ENCODE results near the gene FAM131A.

FAM131A gene

GRCh38 chr3:184320104-184320445, 17.3 kb upstream of the FAM131A start (continued):
- TF ChIP-seq ZBTB44 (tag by site-specific recombination; IDR thresholded peaks at IDR 0.05) (no peak), ZNF510 (tag by site-specific recombination; IDR thresholded peaks at IDR 0.05; ENCODE audit: insufficient replicate concordance) (no peak), ZNF580 (tag by site-specific recombination; IDR thresholded peaks at IDR 0.05) (no peak), ZNF248 (tag by site-specific recombination; IDR thresholded peaks at IDR 0.05) (no peak), ZNF544 (tag by site-specific recombination; IDR thresholded peaks at IDR 0.05) (no peak), ZBTB8A (tag by site-specific recombination; IDR thresholded peaks at IDR 0.05) (peak; percentile 80), ZNF324 (tag by site-specific recombination; IDR thresholded peaks at IDR 0.05) (no peak), ZNF660 (tag by site-specific recombination; IDR thresholded peaks at IDR 0.05) (0 out of 2 replicates have a peak, but pooled peaks have one; percentile 24), ZNF549 (tag by site-specific recombination; IDR thresholded peaks at IDR 0.05) (no peak), KLF7 (tag by site-specific recombination; IDR thresholded peaks at IDR 0.05; ENCODE audit: borderline replicate concordance) (no peak), SALL2 (tag by site-specific recombination; IDR thresholded peaks at IDR 0.05; ENCODE audit: borderline replicate concordance) (no peak), ZFP41 (tag by site-specific recombination; IDR thresholded peaks at IDR 0.05; ENCODE audit: borderline replicate concordance) (no peak), ZNF354C (tag by site-specific recombination; IDR thresholded peaks at IDR 0.05; ENCODE audit: borderline replicate concordance, low read depth) (no peak), KLF9 (tag by site-specific recombination; IDR thresholded peaks at IDR 0.05; ENCODE audit: low read depth) (peak; percentile 29; the same call in 1 of the 2 replicates), GLIS2 (tag by site-specific recombination; IDR thresholded peaks at IDR 0.05) (0 out of 2 replicates have a peak, but pooled peaks have one; percentile 38), ZNF664 (tag by site-specific recombination; IDR thresholded peaks at IDR 0.05) (no peak), ZNF501 (tag by site-specific recombination; IDR thresholded peaks at IDR 0.05) (no peak), ZNF335 (tag by site-specific recombination; conservative IDR thresholded peaks at IDR 0.05) (no peak), ZNF585B (tag by site-specific recombination; IDR thresholded peaks at IDR 0.05) (no peak), MZF1 (tag by site-specific recombination; IDR thresholded peaks at IDR 0.05; ENCODE audit: borderline replicate concordance) (no peak), ZNF37A (tag by site-specific recombination; IDR thresholded peaks at IDR 0.05) (no peak)
- TF ChIP-seq, protein P1, sequence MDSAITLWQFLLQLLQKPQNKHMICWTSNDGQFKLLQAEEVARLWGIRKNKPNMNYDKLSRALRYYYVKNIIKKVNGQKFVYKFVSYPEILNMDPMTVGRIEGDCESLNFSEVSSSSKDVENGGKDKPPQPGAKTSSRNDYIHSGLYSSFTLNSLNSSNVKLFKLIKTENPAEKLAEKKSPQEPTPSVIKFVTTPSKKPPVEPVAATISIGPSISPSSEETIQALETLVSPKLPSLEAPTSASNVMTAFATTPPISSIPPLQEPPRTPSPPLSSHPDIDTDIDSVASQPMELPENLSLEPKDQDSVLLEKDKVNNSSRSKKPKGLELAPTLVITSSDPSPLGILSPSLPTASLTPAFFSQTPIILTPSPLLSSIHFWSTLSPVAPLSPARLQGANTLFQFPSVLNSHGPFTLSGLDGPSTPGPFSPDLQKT (IDR thresholded peaks at IDR 0.05; ENCODE audit: borderline replicate concordance, low read depth, low read length) = no peak
- TF ChIP-seq, protein P2, sequence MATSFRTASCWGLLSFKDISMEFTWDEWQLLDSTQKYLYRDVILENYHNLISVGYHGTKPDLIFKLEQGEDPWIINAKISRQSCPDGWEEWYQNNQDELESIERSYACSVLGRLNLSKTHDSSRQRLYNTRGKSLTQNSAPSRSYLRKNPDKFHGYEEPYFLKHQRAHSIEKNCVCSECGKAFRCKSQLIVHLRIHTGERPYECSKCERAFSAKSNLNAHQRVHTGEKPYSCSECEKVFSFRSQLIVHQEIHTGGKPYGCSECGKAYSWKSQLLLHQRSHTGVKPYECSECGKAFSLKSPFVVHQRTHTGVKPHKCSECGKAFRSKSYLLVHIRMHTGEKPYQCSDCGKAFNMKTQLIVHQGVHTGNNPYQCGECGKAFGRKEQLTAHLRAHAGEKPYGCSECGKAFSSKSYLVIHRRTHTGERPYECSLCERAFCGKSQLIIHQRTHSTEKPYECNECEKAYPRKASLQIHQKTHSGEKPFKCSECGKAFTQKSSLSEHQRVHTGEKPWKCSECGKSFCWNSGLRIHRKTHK (tag by site-specific recombination; IDR thresholded peaks at IDR 0.05) = no peak
- TF ChIP-seq, protein P3, sequence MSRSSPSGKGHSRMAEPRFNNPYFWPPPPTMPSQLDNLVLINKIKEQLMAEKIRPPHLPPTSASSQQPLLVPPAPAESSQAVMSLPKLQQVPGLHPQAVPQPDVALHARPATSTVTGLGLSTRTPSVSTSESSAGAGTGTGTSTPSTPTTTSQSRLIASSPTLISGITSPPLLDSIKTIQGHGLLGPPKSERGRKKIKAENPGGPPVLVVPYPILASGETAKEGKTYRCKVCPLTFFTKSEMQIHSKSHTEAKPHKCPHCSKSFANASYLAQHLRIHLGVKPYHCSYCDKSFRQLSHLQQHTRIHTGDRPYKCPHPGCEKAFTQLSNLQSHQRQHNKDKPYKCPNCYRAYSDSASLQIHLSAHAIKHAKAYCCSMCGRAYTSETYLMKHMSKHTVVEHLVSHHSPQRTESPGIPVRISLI (tag by site-specific recombination; IDR thresholded peaks at IDR 0.05) = no peak
